Body of pancreas (tissue), 4 donors: ENCODE measurements around the gene SLCO3A1. TPM values are rescaled to one million over a fixed set of nuclear protein-coding genes. Genes with fewer than 3 reads are reported as not detected.

Experiments
- ATAC-seq: fragments of 150-250 bp; one replicate; pipeline ENCODE4 v1.9.1; 2016
- DNase-seq, 4 donors: peaks; one replicate each; pipeline ENCODE4 v3.0.0-alpha.2; 2019
- H3K27ac ChIP-seq, 4 donors: fragments of 200-600 bp; sonication (generic); 1 replicate in 3 of 4; 2 replicates in 1 of 4; pipeline versions ENCODE4 v1.5.1 to v1.6.1; 2016 to 2019; ENCODE audit warnings: mild to moderate bottlenecking in 1 of 4, mixed read lengths in 1 of 4, moderate library complexity in 1 of 4
- H3K27me3 ChIP-seq, 2 donors: fragments of 200-600 bp; sonication (generic); one replicate each; pipeline ENCODE4 v1.6.0; 2016; ENCODE audit warnings: mild to moderate bottlenecking in 1 of 2
- H3K36me3 ChIP-seq, 2 donors: fragments of 200-600 bp; sonication (generic); replicated peaks in 1 of 2; 2 replicates each; pipeline ENCODE4 v1.5.1; 2016; ENCODE audit warnings: low read depth in 2 of 2; ENCODE audit not compliant: insufficient read depth in 1 of 2
- H3K4me1 ChIP-seq: fragments of 200-600 bp; sonication (generic); one replicate; pipeline ENCODE4 v1.6.0; 2016
- H3K4me3 ChIP-seq, 2 donors: fragments of 200-600 bp; sonication (generic); 1 replicate in 1 of 2; 2 replicates in 1 of 2; pipeline ENCODE4 v1.5.1; 2016 to 2019
- H3K9me3 ChIP-seq, 3 donors: fragments of 200-600 bp; sonication (generic); 1 replicate in 2 of 3; 2 replicates in 1 of 3; pipeline ENCODE4 v1.5.1; 2016
- POLR2A ChIP-seq, 3 donors: fragments of 450-650 bp; IDR thresholded peaks; one replicate each; pipeline ENCODE4 v1.6.1; 2016; ENCODE audit warnings: antibody characterized with exemption in 3 of 3, mild to moderate bottlenecking in 2 of 3
- WGBS, 2 donors: methylation state at CpG; one replicate each; pipeline ENCODE4 v1.1.5; 2017; 5-methylcytosine and 5-hydroxymethylcytosine counted together
- intact Hi-C: fragments of 100-400 bp; cut with DNase I; formaldehyde crosslinking; loops from one replicate; pipeline ENCODE4 v1.15.1; 2023
- total RNA-seq, 2 donors: library from RNA; depleted of rRNA; stranded (reverse); fragments of >200 nt; gene quantifications; one replicate each; pipeline ENCODE4 v1.1.0, GENCODE V29; 2016
- TF ChIP-seq, protein P1 (sequence below), 7 experiments: fragments of 450-650 bp in 4 of 7; fragments of 200-600 bp in 3 of 7; sonication (generic) in 3 of 7; IDR thresholded peaks; one replicate each; pipeline ENCODE4 v1.5.1; 2016 to 2019; ENCODE audit warnings: antibody characterized with exemption in 7 of 7

The SLCO3A1 gene
- total RNA-seq, 2 donors from 2014 or later, result 5.7 to 12.9 TPM

DNA sequence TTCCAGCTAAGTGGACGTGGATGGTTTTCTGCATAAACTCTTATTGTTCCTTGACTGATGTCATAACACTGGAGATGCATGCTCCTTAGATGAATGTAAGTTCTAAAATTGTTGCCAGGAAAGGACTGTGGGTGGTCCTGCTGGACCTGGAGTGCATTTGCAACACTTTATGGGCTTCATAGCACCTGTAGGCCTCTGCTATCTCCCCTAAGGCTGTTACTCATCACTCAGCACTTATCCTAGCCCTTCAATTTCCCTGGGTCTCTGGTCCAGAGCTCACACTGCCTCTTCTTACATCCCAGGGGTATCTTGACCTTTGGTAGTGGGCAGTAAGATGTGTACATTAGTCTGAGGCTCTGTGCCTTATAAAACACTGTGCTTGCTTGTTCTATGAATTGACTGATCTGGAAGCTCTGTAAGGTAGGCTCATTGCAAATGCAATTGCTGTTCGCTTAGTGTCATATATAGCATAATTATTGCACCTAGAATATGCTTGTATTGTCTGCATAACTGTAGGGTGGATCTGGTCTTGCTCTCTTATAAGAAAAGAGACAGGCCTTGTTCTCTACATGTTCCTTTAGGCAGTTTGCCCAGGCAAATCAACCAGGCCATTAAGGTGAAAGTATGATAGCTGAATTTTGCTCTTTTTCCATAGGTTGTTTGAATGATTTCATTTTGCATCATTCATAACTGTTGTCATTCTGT is 35.8 kb downstream of the SLCO3A1 start:
- no peak for DNase-seq
- 87 to 92% methylated on average over 2 of the region's 2 CpGs for WGBS, 2 donors
- no peaks in the 10 kb centered on the region for H3K36me3 ChIP-seq
- peaks cover 5% of the 10 kb centered on the region for H3K4me1 ChIP-seq
- H3K9me3 ChIP-seq, result no peaks in the 10 kb centered on the region
- TF ChIP-seq, protein P1, sequence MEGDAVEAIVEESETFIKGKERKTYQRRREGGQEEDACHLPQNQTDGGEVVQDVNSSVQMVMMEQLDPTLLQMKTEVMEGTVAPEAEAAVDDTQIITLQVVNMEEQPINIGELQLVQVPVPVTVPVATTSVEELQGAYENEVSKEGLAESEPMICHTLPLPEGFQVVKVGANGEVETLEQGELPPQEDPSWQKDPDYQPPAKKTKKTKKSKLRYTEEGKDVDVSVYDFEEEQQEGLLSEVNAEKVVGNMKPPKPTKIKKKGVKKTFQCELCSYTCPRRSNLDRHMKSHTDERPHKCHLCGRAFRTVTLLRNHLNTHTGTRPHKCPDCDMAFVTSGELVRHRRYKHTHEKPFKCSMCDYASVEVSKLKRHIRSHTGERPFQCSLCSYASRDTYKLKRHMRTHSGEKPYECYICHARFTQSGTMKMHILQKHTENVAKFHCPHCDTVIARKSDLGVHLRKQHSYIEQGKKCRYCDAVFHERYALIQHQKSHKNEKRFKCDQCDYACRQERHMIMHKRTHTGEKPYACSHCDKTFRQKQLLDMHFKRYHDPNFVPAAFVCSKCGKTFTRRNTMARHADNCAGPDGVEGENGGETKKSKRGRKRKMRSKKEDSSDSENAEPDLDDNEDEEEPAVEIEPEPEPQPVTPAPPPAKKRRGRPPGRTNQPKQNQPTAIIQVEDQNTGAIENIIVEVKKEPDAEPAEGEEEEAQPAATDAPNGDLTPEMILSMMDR (IDR thresholded peaks at IDR 0.05), result no peak
- TF ChIP-seq POLR2A (IDR thresholded peaks at IDR 0.05), result no peak
- no peak overlapping the region for H3K4me3 ChIP-seq
- ATAC-seq, result no peak
- no peaks in the 10 kb centered on the region for H3K27me3 ChIP-seq
- H3K27ac ChIP-seq, result no peak overlapping the region
- intact Hi-C loops, result no loop called here

DNA sequence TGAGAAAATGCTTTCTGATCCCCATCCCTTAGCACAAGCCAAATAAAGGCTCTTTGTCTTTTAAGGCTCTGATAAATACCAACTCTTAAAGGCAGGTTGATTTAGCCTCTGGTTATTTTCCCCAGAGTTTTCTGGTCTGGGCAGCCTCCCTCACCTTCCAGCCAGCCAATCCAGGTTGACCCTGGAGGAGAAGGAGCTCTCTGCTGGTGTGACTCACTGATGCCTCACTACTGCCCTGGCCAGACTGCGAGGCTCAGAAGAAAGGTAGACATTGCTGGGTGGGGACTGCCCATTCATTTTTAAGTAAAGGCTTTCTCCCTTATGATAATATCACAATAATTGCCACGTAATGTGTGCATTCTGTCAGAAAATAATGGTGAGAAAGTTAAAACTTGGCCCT is 37.1 kb downstream of the SLCO3A1 start:
- DNase-seq (no peak), ATAC-seq (no peak)
- no peak overlapping the region for H3K27ac ChIP-seq

DNA sequence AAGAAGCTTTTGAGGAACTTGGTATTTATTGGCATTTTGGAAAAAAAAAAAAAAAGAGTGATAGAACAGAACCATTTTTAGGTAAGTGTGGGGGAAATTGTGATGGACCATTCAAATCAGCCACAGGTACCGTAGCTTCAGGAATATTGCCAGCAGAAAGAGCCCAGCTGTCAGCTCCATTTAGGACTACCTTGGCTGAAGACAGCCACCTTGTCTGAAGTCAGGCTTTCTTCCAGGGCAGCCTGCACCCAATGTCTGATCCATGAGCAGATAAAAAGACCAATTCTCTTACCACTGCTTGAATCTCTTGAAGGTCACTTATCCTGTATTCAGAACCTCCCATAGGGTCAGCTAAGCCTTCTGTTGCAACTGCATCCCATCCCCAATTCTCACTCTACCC is 37.6 kb downstream of the SLCO3A1 start:
- H3K27me3 ChIP-seq, result no peaks in the 10 kb centered on the region
- intact Hi-C loops, result no loop called here
- WGBS, 2 donors, result 61 to 69% methylated on average over 1 of the region's 1 CpG
- H3K4me3 ChIP-seq, result no peak overlapping the region
- no peaks in the 10 kb centered on the region for H3K36me3 ChIP-seq
- TF ChIP-seq, protein P1 (IDR thresholded peaks at IDR 0.05), result no peak
- no peak for TF ChIP-seq POLR2A (IDR thresholded peaks at IDR 0.05)
- no peak overlapping the region for H3K27ac ChIP-seq
- DNase-seq, result no peak
- H3K9me3 ChIP-seq, result no peaks in the 10 kb centered on the region
- no peak for ATAC-seq
- H3K4me1 ChIP-seq, result peaks cover 5% of the 10 kb centered on the region

More for the DNA sequence above, 37.1 kb downstream of the SLCO3A1 start:
- no peaks in the 10 kb centered on the region for H3K9me3 ChIP-seq
- TF ChIP-seq, protein P1 (IDR thresholded peaks at IDR 0.05), result no peak
- no peak for TF ChIP-seq POLR2A (IDR thresholded peaks at IDR 0.05)
- no peaks in the 10 kb centered on the region for H3K36me3 ChIP-seq
- peaks cover 5% of the 10 kb centered on the region for H3K4me1 ChIP-seq
- intact Hi-C loops, result no loop called here
- no peak overlapping the region for H3K4me3 ChIP-seq
- H3K27me3 ChIP-seq, result no peaks in the 10 kb centered on the region
- WGBS, 2 donors, result 82 to 85% methylated on average over 2 of the region's 2 CpGs

DNA sequence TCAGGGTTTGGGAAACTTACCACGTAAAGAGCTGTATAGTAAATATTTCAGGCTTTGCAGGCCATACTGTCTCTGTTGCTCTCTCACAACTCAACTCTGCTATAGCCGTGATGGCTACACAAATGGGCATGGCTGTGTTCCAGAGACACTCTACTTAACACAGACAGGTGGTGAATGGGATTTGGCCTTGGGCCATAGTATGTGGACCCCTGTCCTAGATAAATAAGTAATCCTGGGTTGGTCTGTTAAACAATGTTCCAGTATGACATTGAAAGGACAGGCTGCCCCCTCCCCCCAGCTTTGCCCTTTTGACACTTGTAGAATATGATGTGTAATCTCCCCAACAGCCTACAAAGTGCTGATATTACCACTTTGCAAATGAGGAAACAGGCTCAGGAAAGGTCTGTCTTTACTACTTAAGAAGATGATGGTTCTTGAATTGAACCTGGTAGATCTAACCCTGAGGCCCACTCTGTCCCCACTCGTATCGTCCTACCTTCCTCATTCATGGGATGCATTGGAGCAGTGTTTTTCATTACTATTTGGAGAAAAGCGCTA is 38.4 kb downstream of the SLCO3A1 start:
- TF ChIP-seq, protein P1 (IDR thresholded peaks at IDR 0.05), result no peak
- no peak for DNase-seq
- H3K9me3 ChIP-seq, result no peaks in the 10 kb centered on the region
- intact Hi-C loops, result no loop called here
- H3K4me1 ChIP-seq, result peaks cover 5% of the 10 kb centered on the region
- no peak for ATAC-seq
- no peaks in the 10 kb centered on the region for H3K27me3 ChIP-seq
- no peaks in the 10 kb centered on the region for H3K36me3 ChIP-seq
- 87 to 88% methylated on average over 5 of the region's 5 CpGs for WGBS, 2 donors
- no peak overlapping the region for H3K27ac ChIP-seq
- no peak overlapping the region for H3K4me3 ChIP-seq

DNA sequence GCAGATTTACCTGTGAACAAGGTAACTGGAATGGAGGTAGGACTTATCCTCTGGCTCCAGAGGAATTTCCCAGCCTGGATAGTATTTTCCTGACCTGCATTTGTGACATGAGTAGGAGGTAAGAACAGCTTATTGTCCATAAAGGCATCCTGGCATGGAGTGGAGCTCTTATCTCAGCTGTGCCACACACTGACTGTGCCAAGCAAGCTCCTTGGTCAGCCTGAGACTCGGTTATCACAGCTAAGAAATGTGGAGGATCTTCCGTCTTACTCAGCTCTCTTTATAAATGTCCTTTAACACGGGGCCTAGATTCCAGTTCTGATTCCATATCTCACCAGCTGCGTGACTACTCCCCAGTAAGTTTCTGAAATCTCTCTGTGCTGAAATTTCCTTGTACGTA is 38.9 kb downstream of the SLCO3A1 start:
- Histone ChIP-seq H3K4me3 (no peak overlapping the region), H3K9me3 (no peaks in the 10 kb centered on the region), H3K36me3 (no peaks in the 10 kb centered on the region), H3K4me1 (peaks cover 3% of the 10 kb centered on the region), H3K27ac (no peak overlapping the region), H3K27me3 (no peaks in the 10 kb centered on the region)
- DNase-seq (no peak), ATAC-seq (no peak)
- no peak for TF ChIP-seq POLR2A (IDR thresholded peaks at IDR 0.05)
- TF ChIP-seq, protein P1 (IDR thresholded peaks at IDR 0.05), result no peak
- intact Hi-C loops, result no loop called here
- 81 to 84% methylated on average over 5 of the region's 5 CpGs for WGBS, 2 donors
